Dermis lymphatic vessel endothelial cell (primary cell): ENCODE measurements around the gene WDR93. TPM values are rescaled to one million over a fixed set of nuclear protein-coding genes. Genes with fewer than 3 reads are reported as not detected.

Experiments used
- total RNA-seq: library from RNA; depleted of rRNA; stranded (reverse); fragments of >200 nt; gene quantifications from 2 replicates; pipeline ENCODE4 v1.2.1, GENCODE V29; 2014

WDR93 gene
- not detected in 2 replicates for total RNA-seq

DNA sequence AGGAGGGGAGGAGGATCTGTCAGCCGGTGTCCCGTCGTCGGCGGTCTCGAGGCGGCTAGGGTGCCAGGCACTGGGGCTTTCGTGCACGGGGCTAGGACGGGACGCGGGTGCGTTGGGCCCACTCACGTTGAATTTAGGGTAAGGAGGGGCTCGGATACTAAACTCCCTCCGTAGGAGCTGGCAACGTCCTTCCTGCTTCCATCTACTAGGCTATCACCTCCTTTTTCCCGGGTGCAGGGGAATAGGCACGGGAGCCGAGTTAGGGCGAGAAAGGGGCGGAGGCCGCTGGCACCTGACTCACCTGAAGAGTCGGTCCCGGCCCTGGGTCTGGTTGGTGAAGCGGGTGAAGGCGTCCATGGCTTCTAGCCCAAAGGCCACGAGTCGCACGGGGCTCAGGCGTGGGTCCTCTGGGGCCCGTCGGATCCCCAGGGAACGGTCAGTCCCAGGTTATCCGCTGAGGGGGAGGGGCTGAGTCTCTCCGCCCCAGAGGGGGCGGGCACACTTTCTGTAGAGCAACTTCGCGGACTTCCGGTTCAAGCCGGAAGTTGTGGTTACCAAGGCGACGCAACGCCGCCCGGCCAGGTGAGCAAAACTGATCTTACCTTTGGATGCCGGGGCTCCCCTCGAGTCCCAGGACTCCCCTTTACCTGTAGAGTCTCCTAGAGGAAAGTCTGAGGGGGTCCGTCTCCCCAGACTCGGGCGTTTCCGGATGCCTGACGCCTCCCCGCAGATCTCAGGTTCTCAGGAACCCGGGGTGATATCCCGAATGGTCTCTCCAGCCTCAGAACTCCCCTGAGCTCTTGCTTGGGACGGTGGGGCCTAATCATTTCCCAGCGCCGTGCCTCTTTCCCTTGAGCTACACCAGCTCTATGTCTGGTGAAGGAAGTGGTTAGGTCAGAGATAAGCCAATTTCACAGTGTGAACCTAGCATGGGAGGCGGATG lies at the start of gene WDR93, which contains the start of gene PEX11A:
Gene WDR93, plus strand, starts transcription at position 536 of the 943 bp plus-strand sequence. CDS start 10,936 bp downstream, outside the sequence.
Gene PEX11A, minus strand, starts transcription at position 479 of the 943 bp plus-strand sequence. Its CDS starts 122 bp downstream, at position 357.

DNA sequence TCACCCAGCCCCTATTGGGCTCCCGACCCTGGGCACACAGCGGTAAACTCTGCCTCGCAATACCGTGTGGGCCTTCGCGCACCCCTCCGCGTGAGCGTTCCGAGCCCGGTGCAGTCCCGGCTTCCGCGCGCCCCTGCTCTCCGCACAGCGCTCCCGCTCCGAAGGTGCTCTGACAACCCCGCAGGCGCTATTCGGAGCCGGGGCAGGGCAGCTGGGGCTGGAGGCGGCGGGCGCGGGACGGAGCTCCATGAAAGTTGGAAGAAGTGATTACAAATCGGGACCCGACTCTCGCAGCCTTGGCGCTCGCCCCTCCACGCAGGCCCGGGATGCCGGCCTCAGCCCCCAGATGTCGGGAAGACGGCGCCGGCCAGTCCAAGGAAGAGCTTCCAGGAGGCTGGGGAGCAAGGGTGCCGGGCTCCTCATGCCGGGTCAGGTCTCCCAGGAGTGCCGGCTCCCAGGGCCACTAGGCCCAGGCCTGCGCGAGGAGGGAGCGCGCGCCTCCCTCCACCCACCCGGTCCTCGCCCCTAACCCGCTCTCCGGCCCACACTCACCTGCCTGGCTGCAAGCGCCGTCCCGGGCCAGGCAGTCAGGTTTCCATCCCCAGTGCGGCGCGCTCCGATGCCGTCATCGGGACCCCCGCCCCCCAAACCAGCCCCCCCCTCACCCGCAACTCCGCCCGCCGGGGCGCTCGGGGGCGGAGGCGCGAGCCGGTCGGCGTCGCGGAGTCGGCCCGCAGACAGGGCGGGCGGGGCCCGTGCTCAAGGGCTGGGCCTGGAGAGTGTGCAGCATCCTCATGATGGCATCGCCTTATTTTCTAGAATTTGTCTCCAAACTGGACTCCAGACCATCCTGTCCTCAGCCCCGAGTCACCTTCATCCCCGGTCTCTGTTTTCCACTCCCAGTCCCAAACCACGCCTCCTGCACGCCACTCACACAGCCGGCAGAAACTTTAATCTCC lies 35.5 kb upstream of the WDR93 start, which contains the start of gene KIF7:
Gene KIF7, minus strand, starts transcription at position 621 of the 959 bp plus-strand sequence. CDS start 2,537 bp downstream, outside the sequence.

DNA sequence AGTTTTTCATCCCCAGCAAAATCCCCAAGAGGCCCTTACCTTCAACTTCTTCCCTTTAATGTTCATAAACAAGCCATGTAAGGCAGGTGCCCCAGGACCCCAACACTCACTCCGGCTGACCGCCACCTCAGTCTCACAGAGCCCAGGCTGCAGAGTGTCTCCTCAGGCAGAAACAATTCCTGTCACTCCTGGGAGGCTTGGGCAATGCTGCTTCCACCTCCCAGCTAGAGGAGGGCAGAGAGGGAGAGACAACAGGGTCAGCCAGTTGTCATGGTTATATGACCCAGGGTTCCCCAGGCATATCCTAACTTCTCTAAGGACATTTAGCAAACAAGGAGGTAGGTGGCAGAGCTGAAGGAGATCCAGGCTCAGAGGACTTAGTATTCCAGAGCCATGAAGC lies 11.4 kb upstream of the WDR93 start, which contains the start of gene PLIN1:
Gene PLIN1, minus strand, starts transcription at position 156 of the 400 bp plus-strand sequence. CDS start 1,878 bp downstream, outside the sequence.

DNA sequence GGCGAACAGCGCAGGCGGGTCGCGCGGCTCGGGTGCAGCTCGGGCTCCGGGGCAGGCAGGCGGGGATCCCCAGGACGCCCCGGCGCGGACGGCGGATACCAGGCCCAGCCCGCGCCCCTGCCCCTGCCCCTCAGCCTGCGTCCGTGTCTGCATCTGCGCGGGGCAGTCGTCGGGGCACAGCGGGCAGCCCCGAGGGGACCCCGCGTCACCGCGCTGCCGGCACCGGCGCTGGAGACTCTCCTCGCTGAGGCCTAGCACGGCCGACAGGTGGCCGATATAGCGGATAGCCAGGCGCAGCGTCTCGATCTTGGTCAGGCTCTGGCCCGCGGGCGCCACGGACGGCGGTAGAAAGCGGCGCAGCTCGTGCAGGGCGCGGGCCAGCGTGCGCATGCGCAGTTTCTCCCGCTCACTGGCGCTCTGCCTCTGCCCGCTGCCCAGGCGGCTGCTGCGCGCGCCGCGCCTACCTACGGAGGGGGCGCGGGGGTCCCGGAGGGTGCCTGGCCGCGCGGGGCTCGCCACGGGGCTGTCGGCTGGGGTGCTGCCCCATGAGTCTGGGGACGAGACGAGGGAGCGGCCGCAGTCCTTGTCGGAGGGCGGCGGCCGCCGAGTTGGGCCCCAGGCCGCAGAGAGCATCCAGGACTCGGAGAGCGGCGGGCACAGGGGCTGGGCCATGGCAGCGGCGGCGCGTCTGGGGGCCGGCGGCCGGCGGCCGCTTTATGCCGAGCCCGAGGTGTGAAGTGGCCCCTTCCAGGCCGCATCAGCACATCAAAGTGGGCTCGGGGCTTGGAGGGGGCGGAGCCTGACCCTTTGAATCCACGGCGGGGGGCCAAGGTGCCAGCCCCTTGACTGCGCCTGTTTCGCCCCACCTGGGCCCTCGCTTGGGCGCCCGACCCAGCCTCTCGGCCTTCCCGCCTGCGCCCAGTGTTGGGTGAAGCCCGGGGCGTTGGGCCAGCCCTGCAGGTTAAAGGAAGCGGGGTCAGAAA lies 60.2 kb downstream of the WDR93 start, which contains the start of gene MESP1:
Gene MESP1, minus strand, starts transcription at position 690 of the 983 bp plus-strand sequence. Its CDS starts 18 bp downstream, at position 672.

DNA sequence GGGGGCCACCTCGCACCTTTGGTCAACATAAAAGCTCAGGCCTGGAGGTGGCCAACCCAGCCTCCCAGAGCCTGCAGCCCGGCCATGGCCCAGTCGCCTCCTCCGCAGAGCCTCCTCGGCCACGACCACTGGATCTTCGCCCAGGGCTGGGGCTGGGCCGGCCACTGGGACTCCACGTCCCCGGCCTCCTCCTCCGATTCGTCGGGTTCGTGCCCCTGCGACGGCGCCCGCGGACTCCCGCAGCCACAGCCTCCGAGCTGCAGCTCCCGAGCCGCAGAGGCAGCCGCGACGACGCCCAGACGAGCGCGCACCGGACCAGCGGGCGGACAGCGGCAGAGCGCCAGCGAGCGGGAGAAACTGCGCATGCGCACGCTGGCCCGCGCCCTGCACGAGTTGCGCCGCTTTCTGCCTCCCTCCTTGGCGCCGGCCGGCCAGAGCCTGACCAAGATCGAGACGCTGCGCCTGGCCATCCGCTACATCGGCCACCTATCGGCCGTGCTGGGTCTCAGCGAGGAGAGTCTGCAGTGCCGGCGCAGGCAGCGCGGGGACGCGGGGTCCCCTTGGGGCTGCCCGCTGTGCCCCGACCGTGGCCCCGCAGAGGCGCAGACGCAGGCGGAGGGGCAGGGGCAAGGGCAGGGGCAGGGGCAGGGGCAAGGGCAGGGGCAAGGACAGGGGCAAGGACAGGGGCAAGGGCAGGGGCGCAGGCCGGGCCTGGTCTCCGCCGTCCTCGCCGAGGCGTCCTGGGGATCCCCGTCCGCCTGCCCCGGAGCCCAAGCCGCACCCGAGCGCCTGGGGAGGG lies 85.9 kb downstream of the WDR93 start, which contains the start of gene MESP2:
Gene MESP2, plus strand, starts transcription at position 59 of the 799 bp plus-strand sequence. Its CDS starts 26 bp downstream, at position 85.

Other genes with a start within 250 kb of the WDR93 start
- gene RHCG, start 194.2 kb upstream of the WDR93 start, total RNA-seq = not detected in 2 replicates
- 0.43 and 0.69 TPM in 2 replicates for gene TICRR, start 115.3 kb upstream of the WDR93 start, total RNA-seq
- 0.65 and 1.2 TPM in 2 replicates for gene KIF7, start 35.3 kb upstream of the WDR93 start, total RNA-seq
- not detected in 2 replicates for gene PLIN1, start 11.4 kb upstream of the WDR93 start, total RNA-seq
- 2.4 and 6.5 TPM in 2 replicates for gene PEX11A, start 57 bp upstream of the WDR93 start, total RNA-seq
- 0.09 and 0.11 TPM in 2 replicates for gene MESP1, start 60.4 kb downstream of the WDR93 start, total RNA-seq
- gene MESP2, start 85.5 kb downstream of the WDR93 start, total RNA-seq = not detected in 2 replicates
- 6.6 and 7.8 TPM in 2 replicates for gene ANPEP, start 124.0 kb downstream of the WDR93 start, total RNA-seq
- gene AP3S2, start 203.2 kb downstream of the WDR93 start, total RNA-seq = 27.1 and 27.8 TPM in 2 replicates
- 10.6 and 12.4 TPM in 2 replicates for gene ARPIN, start 222.1 kb downstream of the WDR93 start, total RNA-seq